HG02885 (cell line): ENCODE measurements around the gene HOOK2.

Experiments
- ATAC-seq: cut with Tn5 transposase; IDR thresholded peaks from one replicate; pipeline ENCODE4 v1.9.1; 2021; ENCODE audit warnings: mild to moderate bottlenecking; ENCODE audit not compliant: unreplicated experiment, poor library complexity

The HOOK2 gene

GRCh38 chr19:12794196-12794941 is 19.0 kb upstream of the HOOK2 start:
- ATAC-seq: no peak

- peak; percentile 40 for ATAC-seq
These were observed 18.2 kb upstream of the HOOK2 start for GRCh38 chr19:12793290-12794195.

- no peak for ATAC-seq
These were observed 17.5 kb upstream of the HOOK2 start for GRCh38 chr19:12792853-12793289.

GRCh38 chr19:12792051-12792852 is 16.9 kb upstream of the HOOK2 start:
- ATAC-seq: no peak

- peak; percentile 39 for ATAC-seq
These were observed 16.1 kb upstream of the HOOK2 start, which contains the start of gene JUNB for GRCh38 chr19:12791345-12792050. JUNB (plus strand) TSS chr19:12791486; CDS start chr19:12791772, 286 bp downstream.

GRCh38 chr19:12790628-12791344 is 15.4 kb upstream of the HOOK2 start:
- ATAC-seq: no peak

- ATAC-seq: peak; percentile 50
These were observed 14.7 kb upstream of the HOOK2 start for GRCh38 chr19:12789904-12790619.

GRCh38 chr19:12789098-12789903 is 13.9 kb upstream of the HOOK2 start:
- ATAC-seq: no peak

- ATAC-seq: no peak
These were observed 13.3 kb upstream of the HOOK2 start for GRCh38 chr19:12788682-12789097.

- no peak for ATAC-seq
These were observed 12.8 kb upstream of the HOOK2 start for GRCh38 chr19:12788042-12788681.

GRCh38 chr19:12787458-12787857 is 12.1 kb upstream of the HOOK2 start:
- ATAC-seq: no peak

- ATAC-seq: no peak
These were observed 11.6 kb upstream of the HOOK2 start for GRCh38 chr19:12786952-12787351.

- no peak for ATAC-seq
These were observed 11.0 kb upstream of the HOOK2 start for GRCh38 chr19:12786141-12786870.

GRCh38 chr19:12785431-12786031 is 10.2 kb upstream of the HOOK2 start:
- no peak for ATAC-seq

- no peak for ATAC-seq
These were observed 9.6 kb upstream of the HOOK2 start for GRCh38 chr19:12784871-12785430.

- no peak for ATAC-seq
These were observed 9.1 kb upstream of the HOOK2 start for GRCh38 chr19:12784394-12784870.
